GM12874 (cell line): ENCODE data around the gene MAPK8IP3.

Source experiments
- TF ChIP-seq, protein P1 (sequence below): IDR thresholded peaks from 2 replicates; pipeline ENCODE4 v1.5.1; 2011; ENCODE audit warnings: low read depth, mild to moderate bottlenecking, control low read depth, low read length, moderate library complexity; ENCODE audit not compliant: insufficient read depth

MAPK8IP3 gene

DNA sequence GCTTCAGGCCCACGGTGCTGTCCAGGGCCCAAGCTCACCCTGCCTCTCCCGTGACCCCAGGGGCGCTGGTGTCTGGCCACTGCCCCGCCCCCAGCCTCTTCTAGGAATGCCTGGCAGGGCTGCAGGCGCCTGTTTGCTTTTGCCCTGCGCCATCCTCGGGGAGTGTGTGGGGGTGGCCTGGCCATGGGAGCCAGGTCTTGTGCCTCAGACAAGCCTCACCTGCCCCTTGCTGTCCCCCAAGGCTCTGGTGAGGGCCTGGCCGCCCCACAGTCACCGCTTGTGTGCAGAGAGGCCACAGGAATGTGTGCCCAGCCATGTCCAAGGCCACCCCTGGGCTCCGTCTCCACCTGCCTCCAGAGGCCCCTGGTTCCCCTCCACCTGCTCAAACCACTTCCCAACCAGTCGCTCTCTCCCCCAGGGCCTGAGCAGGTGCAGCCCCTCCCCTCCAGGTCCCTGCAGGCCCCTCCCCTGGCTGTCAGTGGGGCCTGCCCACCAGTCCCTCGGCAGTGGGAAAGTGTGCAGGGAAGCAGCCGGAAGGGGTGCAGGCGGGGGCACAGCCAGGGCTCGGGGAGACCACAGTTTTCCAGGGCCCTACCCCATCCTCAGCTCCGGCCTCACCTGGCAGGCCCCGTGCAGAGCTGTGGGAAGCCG, 88.4 kb downstream of the MAPK8IP3 start:
- TF ChIP-seq, protein P1, sequence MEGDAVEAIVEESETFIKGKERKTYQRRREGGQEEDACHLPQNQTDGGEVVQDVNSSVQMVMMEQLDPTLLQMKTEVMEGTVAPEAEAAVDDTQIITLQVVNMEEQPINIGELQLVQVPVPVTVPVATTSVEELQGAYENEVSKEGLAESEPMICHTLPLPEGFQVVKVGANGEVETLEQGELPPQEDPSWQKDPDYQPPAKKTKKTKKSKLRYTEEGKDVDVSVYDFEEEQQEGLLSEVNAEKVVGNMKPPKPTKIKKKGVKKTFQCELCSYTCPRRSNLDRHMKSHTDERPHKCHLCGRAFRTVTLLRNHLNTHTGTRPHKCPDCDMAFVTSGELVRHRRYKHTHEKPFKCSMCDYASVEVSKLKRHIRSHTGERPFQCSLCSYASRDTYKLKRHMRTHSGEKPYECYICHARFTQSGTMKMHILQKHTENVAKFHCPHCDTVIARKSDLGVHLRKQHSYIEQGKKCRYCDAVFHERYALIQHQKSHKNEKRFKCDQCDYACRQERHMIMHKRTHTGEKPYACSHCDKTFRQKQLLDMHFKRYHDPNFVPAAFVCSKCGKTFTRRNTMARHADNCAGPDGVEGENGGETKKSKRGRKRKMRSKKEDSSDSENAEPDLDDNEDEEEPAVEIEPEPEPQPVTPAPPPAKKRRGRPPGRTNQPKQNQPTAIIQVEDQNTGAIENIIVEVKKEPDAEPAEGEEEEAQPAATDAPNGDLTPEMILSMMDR, result no peak

DNA sequence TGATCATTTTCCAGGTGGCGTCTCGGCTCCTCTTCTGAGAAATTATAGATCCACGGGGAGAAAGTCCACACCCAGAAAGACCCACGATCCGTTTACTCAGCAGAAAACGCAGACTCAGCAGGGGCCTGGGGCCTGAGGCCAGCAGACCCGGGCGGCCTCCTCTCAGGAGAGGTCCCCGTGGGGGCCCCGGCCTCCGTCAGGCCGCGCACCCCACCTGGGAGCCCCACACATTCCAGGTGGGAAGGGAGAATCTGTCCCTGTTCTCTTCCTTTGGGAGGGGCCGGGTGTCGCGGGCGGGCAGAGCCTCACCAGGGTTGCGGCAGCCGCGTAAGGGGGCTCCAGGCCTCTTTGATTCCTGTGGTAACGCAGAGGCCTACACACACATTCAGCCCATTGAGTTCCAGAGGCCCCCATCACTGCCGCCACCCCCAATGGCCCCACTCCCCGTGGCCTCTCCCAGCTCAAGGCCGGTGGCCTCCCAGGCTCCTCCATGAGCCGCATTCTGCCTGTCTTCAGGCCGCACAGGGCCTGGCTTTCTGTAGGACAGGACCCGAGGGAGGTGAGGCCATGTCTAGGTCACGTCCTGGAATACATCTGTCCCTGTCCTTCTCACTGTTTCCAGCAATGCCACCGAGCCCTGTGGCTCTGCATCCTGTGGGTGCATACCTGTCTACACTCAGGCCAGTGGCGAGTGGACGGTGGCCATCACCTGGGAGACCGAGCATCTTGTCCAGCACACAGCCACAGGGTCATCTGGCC, 89.1 kb downstream of the MAPK8IP3 start:
- TF ChIP-seq, protein P1, result no peak

- TF ChIP-seq, protein P1, result no peak
Measured at GRCh38 chr16:1800701-1801100, 94.7 kb downstream of the MAPK8IP3 start.

- TF ChIP-seq, protein P1, result no peak
Measured at GRCh38 chr16:1807626-1808025, 101.6 kb downstream of the MAPK8IP3 start.

GRCh38 chr16:1808691-1809090, 102.7 kb downstream of the MAPK8IP3 start:
- TF ChIP-seq, protein P1, result no peak

DNA sequence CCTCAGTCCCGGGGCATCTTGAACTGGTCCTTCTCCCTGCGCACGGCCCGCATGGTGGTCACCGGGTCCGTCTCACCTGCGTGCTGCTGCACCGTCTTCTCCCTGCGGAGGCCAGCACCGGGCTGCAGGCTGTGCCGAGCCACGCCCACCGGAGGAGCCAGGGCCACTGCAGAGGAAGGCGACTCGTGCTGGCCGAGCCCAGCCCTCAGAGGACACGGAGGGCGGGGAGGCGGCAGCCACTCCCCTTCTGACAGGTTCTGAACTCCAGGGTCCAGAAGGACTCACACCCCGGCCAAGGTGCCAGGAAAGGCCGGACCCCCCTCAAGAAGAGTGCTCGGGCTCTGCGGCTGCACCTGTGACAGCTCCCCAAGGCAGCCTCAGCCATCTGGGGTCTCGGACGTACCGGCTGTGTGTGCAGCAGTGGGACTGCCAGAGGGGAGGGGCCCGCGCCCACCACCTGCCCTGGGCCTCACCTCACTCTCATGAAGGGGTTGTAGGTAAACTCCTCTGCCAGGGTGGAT, 103.3 kb downstream of the MAPK8IP3 start:
- TF ChIP-seq, protein P1, result no peak

GRCh38 chr16:1810106-1810505, 104.1 kb downstream of the MAPK8IP3 start:
- TF ChIP-seq, protein P1, result no peak
